ENCODE measurements around the gene CEACAM5.

The CEACAM5 gene
- total RNA-seq = 0 reads per million in 3 experiments

GRCh38 chr19:41708481-41708880, at the start of gene CEACAM5:
Gene CEACAM5, plus strand, starts transcription at chr19:41708626. Its CDS starts 106 bp downstream, at chr19:41708732.
- DNase-seq = no peak

GRCh38 chr19:41666075-41666474, 42.4 kb upstream of the CEACAM5 start:
- DNase-seq = no peak

- DNase-seq = no peak
Measured at GRCh38 chr19:41668315-41668714, 40.1 kb upstream of the CEACAM5 start.

- no peak for DNase-seq
Measured at GRCh38 chr19:41670755-41671154, 37.7 kb upstream of the CEACAM5 start.

GRCh38 chr19:41671486-41671885, 36.9 kb upstream of the CEACAM5 start:
- DNase-seq = no peak

GRCh38 chr19:41682437-41682836, 26.0 kb upstream of the CEACAM5 start:
- no peak for DNase-seq

GRCh38 chr19:41687419-41687818, 21.0 kb upstream of the CEACAM5 start:
- DNase-seq = no peak

- no peak for DNase-seq
Measured at GRCh38 chr19:41688098-41688497, 20.3 kb upstream of the CEACAM5 start, which contains the start of gene CEACAM7. Gene CEACAM7, minus strand, starts transcription at chr19:41688270. Its CDS starts 105 bp downstream, at chr19:41688165.

GRCh38 chr19:41688687-41689086, 19.7 kb upstream of the CEACAM5 start:
- DNase-seq = no peak

- DNase-seq = no peak
Measured at GRCh38 chr19:41689993-41690800, 18.2 kb upstream of the CEACAM5 start.

- DNase-seq = no peak
Measured at GRCh38 chr19:41690801-41691065, 17.7 kb upstream of the CEACAM5 start.

GRCh38 chr19:41691268-41691970, 17.0 kb upstream of the CEACAM5 start:
- peak; percentile 10 for DNase-seq

- no peak for DNase-seq
Measured at GRCh38 chr19:41694196-41694595, 14.2 kb upstream of the CEACAM5 start.

- DNase-seq = no peak
Measured at GRCh38 chr19:41694831-41695635, 13.4 kb upstream of the CEACAM5 start.

GRCh38 chr19:41695745-41696144, 12.7 kb upstream of the CEACAM5 start:
- no peak for DNase-seq

GRCh38 chr19:41696402-41697197, 11.8 kb upstream of the CEACAM5 start:
- DNase-seq = no peak

GRCh38 chr19:41697198-41697855, 11.1 kb upstream of the CEACAM5 start:
- DNase-seq = no peak

GRCh38 chr19:41698746-41699230, 9.6 kb upstream of the CEACAM5 start:
- no peak for DNase-seq

GRCh38 chr19:41699231-41699967, 9.0 kb upstream of the CEACAM5 start:
- no peak for DNase-seq

- DNase-seq = no peak
Measured at GRCh38 chr19:41699968-41700323, 8.5 kb upstream of the CEACAM5 start.
